ENCODE measurements around the gene SEC24B.

The SEC24B gene

GRCh38 chr4:109433205-109434006 is at the start of gene SEC24B:
TSS of gene SEC24B (plus strand) at chr4:109433815. CDS start at chr4:109433870, 55 bp downstream.
- DNase-seq: peak; percentile 88

GRCh38 chr4:109383823-109384222 is 49.8 kb upstream of the SEC24B start:
- DNase-seq: no peak

- DNase-seq: no peak
Measured at GRCh38 chr4:109385260-109385659, 48.4 kb upstream of the SEC24B start.

GRCh38 chr4:109389369-109390114 is 44.1 kb upstream of the SEC24B start:
- DNase-seq: no peak

- no peak for DNase-seq
Measured at GRCh38 chr4:109390115-109390768, 43.4 kb upstream of the SEC24B start.

- DNase-seq: no peak
Measured at GRCh38 chr4:109395694-109396093, 37.9 kb upstream of the SEC24B start.

GRCh38 chr4:109398928-109399327 is 34.7 kb upstream of the SEC24B start:
- no peak for DNase-seq

GRCh38 chr4:109406337-109406931 is 27.2 kb upstream of the SEC24B start:
- no peak for DNase-seq

- no peak for DNase-seq
Measured at GRCh38 chr4:109407027-109407737, 26.4 kb upstream of the SEC24B start.

GRCh38 chr4:109408711-109409110 is 24.9 kb upstream of the SEC24B start:
- no peak for DNase-seq

- no peak for DNase-seq
Measured at GRCh38 chr4:109410226-109410625, 23.4 kb upstream of the SEC24B start.

- no peak for DNase-seq
Measured at GRCh38 chr4:109410776-109411175, 22.8 kb upstream of the SEC24B start.

- DNase-seq: no peak
Measured at GRCh38 chr4:109411964-109412363, 21.7 kb upstream of the SEC24B start.

GRCh38 chr4:109412776-109413175 is 20.8 kb upstream of the SEC24B start:
- no peak for DNase-seq

- no peak for DNase-seq
Measured at GRCh38 chr4:109414938-109415337, 18.7 kb upstream of the SEC24B start.

- no peak for DNase-seq
Measured at GRCh38 chr4:109418588-109418987, 15.0 kb upstream of the SEC24B start.

- DNase-seq: no peak
Measured at GRCh38 chr4:109419679-109420078, 13.9 kb upstream of the SEC24B start.

- DNase-seq: no peak
Measured at GRCh38 chr4:109424093-109424841, 9.3 kb upstream of the SEC24B start.

GRCh38 chr4:109425405-109425804 is 8.2 kb upstream of the SEC24B start:
- no peak for DNase-seq

GRCh38 chr4:109429545-109429944 is 4.1 kb upstream of the SEC24B start:
- no peak for DNase-seq

GRCh38 chr4:109432203-109432602 is 1.4 kb upstream of the SEC24B start:
- no peak for DNase-seq

- no peak for DNase-seq
Measured at GRCh38 chr4:109432696-109433095, 919 bp upstream of the SEC24B start.
